NCI-H2081 (cell line): ENCODE measurements around the gene HECTD1.
"Not testable (repeated sequence)": the region's sequence is repeated elsewhere in the genome, so short reads cannot be mapped to it uniquely, and the experiment has no call there.

Experiments used
- DNase-seq, 2 experiments: peaks; one replicate each; lab custom pipeline; 2025; lab: John Stamatoyannopoulos, UW

Gene HECTD1

GRCh38 chr14:31093884-31094839, 113.4 kb downstream of the HECTD1 start:
- DNase-seq = not testable (repeated sequence)

- DNase-seq = no peak
These were observed 115.4 kb downstream of the HECTD1 start for GRCh38 chr14:31092160-31092708.

DNA sequence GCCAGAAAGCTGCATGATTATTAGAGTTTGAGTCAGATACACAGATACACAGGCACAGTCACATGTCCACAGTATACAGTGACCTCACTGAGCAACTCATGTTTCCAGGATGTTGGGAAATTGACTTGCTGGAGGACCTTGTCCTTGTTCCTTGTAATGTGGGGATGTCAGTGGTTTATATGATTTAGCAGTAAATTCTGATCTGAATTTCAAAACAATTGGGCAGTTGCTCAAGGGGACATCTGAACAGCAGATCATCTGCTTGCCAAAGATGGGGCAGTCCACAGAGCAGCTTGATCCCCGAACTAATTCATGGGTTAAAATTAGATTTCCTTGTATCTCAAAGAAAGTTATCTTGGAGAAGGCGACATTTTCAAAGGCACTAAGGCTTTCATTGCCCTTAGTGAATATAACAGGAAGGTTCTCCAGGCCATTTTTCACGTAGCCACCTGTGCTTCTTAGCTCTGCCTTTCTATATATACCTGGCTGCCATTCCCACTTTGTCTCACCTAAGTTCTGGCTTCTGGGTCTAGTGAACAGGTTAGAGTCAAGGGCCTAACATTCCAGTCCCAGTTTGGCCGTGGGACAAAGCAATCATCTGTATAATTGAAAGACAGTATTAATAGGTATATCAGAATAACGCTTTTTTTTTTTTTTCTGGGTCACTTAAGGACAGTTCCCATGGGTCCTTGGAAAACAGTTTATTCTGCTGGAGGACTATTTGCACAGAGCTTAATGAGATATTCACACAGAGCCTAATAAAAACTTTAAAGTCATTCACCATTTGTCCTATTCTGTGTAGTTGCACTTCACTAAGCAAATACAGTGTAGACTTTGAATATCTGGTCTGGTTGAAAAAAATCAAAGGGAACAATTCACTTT, 116.5 kb downstream of the HECTD1 start:
- DNase-seq = no peak

GRCh38 chr14:31086466-31086865, 121.1 kb downstream of the HECTD1 start:
- not testable (repeated sequence) for DNase-seq

DNA sequence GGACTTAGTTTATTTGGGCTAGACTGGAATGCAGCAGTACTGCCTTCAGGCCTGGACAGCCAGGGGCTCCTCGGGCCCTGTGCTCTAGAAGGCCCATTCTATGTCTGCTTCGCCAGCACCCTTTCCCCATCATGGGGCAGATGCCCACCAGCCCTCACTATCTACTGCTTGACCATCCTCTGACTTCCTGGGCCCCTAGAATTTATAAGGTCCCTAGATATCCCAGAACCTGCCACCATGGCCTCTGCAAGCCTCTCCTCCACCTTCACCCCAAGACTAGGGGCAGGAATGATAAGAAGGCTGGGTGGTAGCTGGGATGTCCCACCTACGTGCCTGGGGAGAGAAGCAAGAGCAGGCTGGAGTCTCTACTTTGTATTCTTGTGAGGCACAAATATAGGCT, 122.6 kb downstream of the HECTD1 start:
- DNase-seq = no peak

GRCh38 chr14:31084385-31084784, 123.2 kb downstream of the HECTD1 start:
- no peak for DNase-seq

DNA sequence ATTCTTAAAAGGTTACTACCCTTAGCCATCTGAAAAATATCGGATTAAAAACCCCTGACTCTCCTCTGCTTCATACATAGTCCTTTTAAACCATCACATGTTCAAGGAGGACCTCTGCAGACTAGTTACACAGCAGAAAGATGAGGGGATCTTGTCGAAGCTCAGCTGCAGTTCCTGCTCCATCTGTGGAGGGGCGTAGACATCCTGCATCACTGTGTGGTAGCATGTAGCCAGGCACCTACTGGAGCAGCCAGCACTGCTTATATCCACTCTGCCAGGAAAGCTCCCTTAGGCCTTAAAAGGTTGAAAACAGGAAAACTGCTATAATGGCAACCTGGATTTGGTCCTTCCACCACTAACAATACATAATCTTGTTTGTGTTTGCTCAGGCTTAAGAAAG, 123.8 kb downstream of the HECTD1 start:
- no peak for DNase-seq

DNA sequence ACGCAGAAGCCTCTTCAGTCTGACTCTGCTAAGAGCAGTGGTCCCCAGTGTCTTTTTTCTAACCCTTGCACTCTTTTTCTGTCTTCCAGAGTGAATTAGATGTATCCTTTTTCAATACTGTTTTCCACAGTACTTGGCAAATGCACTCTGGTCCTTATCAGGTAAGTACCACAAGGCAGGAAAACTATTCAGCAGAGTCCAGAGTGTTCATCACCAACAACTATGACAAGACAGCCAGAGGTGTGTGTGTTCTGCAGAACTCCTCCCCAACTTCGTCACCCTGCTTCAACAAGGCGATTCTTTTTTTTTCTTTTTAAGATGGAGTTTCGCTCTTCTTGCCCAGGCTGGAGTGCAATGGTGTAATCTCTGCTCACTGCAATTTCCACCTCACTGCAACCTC, 127.1 kb downstream of the HECTD1 start:
- DNase-seq = no peak

- no peak for DNase-seq
These were observed 127.5 kb downstream of the HECTD1 start for GRCh38 chr14:31080056-31080455.

- no peak for DNase-seq
These were observed 128.8 kb downstream of the HECTD1 start for GRCh38 chr14:31078766-31079165.

DNA sequence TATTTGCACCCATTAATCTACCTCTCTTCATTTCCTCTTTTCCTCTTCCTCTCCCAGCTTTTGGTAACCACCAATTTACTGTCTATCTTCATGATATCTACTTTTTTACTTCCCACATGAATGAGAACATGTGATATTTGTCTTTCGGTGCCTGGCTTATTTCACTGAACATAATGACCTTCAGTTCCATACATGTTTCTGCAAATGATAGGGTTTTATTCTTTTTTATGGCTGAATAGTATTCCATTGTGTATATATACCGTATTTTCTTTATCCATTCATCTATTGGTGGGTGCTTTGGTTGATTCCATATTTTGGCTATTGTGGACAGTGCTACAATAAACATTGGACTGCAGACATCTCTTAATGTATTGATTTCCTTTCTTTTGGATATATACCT, 132.4 kb downstream of the HECTD1 start:
- DNase-seq = no peak

DNA sequence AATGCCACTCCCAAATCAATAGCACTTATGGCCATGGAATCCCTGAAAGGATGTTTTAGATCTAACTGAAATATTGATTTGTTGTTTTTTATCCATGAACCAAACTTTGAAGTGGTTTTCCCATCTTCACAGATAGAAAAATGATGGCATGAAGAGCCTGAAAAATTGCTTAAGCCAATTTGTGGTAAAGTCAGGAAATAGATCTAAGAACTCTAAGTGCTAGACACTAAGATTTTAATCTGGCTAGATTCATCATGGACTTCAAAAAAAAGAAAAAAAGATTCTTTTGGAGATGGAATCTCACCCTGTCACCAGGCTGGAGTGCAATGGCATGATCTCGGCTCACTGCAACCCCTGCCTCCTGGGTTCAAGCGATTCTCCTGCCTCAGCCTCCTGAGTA, 136.4 kb downstream of the HECTD1 start:
- DNase-seq = no peak

DNA sequence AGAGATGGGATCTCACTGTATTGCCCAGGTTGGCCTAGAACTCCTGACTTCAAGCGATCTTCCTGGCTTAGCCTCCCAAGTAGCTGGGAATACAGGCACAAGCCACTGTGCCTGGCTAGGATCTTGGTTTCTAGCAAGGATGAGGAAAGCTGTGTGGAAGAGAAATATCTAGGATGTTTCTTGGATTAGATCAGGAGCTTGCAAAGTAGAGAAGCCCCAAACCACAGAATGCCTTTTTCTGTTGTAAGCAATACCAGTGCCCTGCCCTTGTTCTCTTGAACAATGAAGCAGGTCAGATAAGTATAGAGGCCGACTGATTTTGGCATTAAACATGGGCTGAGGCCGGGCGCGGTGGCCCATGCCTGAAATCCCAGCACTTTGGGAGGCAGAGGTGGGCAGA, 137.2 kb downstream of the HECTD1 start:
- DNase-seq = no peak

DNA sequence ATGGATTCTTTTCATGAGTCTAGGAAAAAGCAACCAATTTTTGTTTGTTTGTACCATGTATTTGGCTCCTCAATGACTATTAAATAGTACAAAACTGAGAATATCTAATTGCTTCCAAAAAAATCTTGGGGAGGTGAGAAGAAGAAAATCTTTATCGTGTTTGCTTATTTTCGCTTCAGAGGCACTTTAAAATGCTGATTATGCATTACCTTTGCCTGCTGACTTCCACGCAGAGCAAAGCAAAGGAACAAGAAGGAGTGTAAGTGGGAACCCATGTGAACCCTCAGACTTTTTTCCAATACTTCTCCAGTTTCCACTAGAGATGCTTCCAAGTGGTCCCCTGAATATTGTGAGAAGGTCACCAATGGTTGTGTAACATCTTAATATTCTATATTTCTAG, 138.2 kb downstream of the HECTD1 start:
- no peak for DNase-seq

DNA sequence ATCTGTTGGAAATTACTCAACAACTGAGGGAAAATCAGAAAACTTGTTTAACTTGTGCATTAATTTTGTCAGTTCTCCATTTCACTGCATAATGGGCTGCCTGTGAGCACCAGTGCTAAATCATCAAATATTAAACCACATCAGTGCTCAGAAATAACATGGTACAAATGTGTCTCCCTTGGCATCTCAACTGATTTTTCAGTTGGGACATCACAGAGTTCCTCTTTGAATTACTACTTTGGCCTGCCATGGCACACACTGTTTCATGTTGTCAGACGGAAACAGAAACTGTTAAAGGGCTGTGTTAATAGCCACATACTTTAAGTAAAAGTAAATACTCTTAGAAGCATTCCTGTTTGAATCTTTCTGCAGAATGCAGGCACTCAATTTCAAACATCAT, 139.4 kb downstream of the HECTD1 start:
- DNase-seq = no peak

- not testable (repeated sequence) for DNase-seq
These were observed 144.7 kb downstream of the HECTD1 start for GRCh38 chr14:31062908-31063307.

DNA sequence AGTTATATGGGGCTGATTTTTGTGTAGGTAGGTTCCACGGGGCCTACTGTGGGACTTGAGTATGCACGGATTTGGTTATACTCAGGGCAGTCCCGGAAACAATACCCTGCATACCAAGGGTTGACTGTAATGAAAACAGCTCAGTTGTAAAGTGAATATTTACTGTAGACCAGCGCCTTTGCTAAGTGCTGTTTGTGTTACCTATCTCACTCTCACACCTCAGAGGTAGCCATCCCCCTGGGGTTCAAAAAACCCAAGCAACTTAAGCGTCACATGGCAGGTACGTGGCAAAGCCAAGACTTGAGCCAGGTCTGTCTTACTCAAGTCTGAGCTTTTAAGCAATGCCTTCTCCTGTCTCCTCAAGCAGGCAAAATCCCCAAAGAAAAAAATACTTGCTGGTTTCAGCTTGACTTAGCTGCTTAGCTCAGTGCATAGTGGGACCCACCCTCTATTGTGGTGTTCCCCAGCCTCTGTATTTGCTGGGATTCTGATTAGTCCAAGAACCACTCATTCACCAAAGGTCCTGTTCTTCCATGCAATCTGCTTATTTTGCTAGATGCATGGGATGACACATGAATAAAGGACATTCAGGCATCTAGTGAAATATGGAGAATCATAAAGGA, 147.2 kb downstream of the HECTD1 start:
- no peak for DNase-seq

- DNase-seq = no peak
These were observed 148.3 kb downstream of the HECTD1 start for GRCh38 chr14:31059152-31059924.

GRCh38 chr14:31057701-31058364, 149.8 kb downstream of the HECTD1 start:
- DNase-seq = no peak

GRCh38 chr14:31057035-31057434, 150.6 kb downstream of the HECTD1 start:
- no peak for DNase-seq
